GM18909 (cell line): ENCODE results near the gene DHX15.

Source experiments
- ATAC-seq: cut with Tn5 transposase; IDR thresholded peaks from one replicate; pipeline ENCODE4 v1.9.1; 2021; ENCODE audit warnings: mild to moderate bottlenecking; ENCODE audit not compliant: unreplicated experiment, poor library complexity

The DHX15 gene

GRCh38 chr4:24496597-24496996, 87.8 kb downstream of the DHX15 start:
- no peak for ATAC-seq

- ATAC-seq = no peak
Measured at GRCh38 chr4:24495388-24495787, 89.0 kb downstream of the DHX15 start.

- ATAC-seq = no peak
Measured at GRCh38 chr4:24489870-24490269, 94.5 kb downstream of the DHX15 start.

- peak; percentile 93 for ATAC-seq
Measured at GRCh38 chr4:24488399-24489164, 95.8 kb downstream of the DHX15 start.

- ATAC-seq = no peak
Measured at GRCh38 chr4:24482871-24483270, 101.5 kb downstream of the DHX15 start.

GRCh38 chr4:24477919-24478318, 106.4 kb downstream of the DHX15 start:
- ATAC-seq = no peak
